ENCODE data around the gene CEP41. TPM values are rescaled to one million over a fixed set of nuclear protein-coding genes. Genes with fewer than 3 reads are reported as not detected.

CEP41 gene
- total RNA-seq, 4 donors from 2014 or later, result 3.1 to 10.7 (median 7.9) TPM

DNA sequence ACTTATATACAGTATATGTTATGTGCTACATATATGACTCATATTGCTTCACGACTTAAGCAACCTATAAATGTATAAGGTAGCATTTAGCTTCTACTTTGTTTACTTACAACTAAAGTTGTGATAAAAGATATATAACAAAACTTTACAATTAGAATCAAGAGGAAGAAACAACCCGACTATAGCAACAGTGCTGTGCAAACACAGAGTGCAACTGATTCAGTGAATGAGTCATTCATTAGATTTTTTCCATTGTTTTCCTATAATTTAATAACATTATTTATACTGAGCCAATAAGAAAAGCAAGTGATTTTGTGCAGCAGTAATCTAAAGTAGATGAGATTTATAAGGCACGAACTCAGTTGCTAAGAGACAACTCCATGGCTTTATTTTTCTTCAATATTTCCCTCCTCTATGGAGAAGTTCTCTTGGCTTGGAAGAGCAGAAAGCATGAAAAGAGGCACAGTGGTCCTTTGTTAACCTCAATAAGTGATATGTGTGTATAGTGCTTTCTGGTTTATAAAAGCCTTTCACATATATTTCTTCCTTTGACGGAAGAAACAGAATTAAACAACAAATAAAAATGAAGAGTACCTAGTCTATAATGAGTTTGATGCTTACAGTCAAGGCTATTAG, 19.8 kb downstream of the CEP41 start:
- Histone ChIP-seq H3K36me3 (no peaks in the 10 kb centered on the region), H3K27ac (no peak overlapping the region), H3K9me3 (no peaks in the 10 kb centered on the region), H3K27me3 (no peaks in the 10 kb centered on the region), H3K4me3 (replicated peaks in 1 of 3) (no peak overlapping the region), H3K4me1 (no peaks in the 10 kb centered on the region)
- intact Hi-C loops (cut with DNase I), result no loop called here
- WGBS, 2 donors, result 80 to 85% methylated on average over 4 of the region's 4 CpGs
- DNase-seq, result no peak
- TF ChIP-seq, protein P1, sequence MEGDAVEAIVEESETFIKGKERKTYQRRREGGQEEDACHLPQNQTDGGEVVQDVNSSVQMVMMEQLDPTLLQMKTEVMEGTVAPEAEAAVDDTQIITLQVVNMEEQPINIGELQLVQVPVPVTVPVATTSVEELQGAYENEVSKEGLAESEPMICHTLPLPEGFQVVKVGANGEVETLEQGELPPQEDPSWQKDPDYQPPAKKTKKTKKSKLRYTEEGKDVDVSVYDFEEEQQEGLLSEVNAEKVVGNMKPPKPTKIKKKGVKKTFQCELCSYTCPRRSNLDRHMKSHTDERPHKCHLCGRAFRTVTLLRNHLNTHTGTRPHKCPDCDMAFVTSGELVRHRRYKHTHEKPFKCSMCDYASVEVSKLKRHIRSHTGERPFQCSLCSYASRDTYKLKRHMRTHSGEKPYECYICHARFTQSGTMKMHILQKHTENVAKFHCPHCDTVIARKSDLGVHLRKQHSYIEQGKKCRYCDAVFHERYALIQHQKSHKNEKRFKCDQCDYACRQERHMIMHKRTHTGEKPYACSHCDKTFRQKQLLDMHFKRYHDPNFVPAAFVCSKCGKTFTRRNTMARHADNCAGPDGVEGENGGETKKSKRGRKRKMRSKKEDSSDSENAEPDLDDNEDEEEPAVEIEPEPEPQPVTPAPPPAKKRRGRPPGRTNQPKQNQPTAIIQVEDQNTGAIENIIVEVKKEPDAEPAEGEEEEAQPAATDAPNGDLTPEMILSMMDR (IDR thresholded peaks at IDR 0.05), result no peak
- TF ChIP-seq POLR2A (IDR thresholded peaks at IDR 0.05), result no peak

DNA sequence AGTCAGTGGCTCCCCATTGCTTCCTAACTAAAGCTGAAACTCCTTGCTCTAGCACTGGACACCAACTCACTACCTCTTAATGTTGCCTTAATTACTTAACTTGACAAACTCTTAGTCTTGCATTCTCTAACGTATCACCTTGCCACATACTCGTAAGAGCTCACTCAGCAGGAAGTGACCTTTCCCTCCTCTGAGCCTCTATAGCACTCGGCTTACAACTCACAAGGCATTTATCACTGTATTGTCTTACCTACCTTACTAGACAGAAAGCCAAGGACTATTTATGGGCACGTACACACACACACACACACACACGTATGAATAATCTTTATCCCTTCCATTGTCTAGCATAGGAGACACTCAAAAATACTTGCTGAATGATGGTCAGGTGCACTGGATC, 21.2 kb downstream of the CEP41 start:
- Histone ChIP-seq H3K9me3 (no peaks in the 10 kb centered on the region), H3K27ac (no peak overlapping the region), H3K4me3 (replicated peaks in 1 of 3) (no peak overlapping the region), H3K36me3 (no peaks in the 10 kb centered on the region), H3K4me1 (no peaks in the 10 kb centered on the region), H3K27me3 (no peaks in the 10 kb centered on the region)
- DNase-seq, result no peak
- no peak for TF ChIP-seq POLR2A (IDR thresholded peaks at IDR 0.05)
- TF ChIP-seq, protein P1 (IDR thresholded peaks at IDR 0.05), result no peak
- intact Hi-C loops (cut with DNase I), result no loop called here
- 88 to 93% methylated on average over 5 of the region's 5 CpGs for WGBS, 2 donors

DNA sequence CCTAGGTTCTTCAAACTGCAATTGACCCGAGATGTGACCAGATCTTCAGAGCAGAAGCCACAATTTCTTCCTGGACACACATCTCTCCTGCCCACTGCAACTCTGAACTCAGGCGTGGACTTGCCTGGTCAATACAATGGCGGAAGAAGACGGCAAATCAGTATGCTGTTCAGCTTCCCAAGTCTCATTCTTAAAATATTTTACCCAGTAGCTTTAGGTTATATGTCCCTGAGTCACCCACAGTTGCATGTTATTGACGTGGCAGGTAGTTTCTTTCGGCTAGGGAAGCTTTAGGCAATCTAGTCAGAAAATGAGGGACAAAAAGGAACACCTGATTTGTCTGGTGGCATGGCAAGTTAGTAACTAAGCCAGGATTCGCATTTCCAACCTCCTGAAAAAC, 22.5 kb downstream of the CEP41 start:
- Histone ChIP-seq H3K4me3 (replicated peaks in 1 of 3) (no peak overlapping the region), H3K27ac (no peak overlapping the region), H3K4me1 (no peaks in the 10 kb centered on the region), H3K9me3 (no peaks in the 10 kb centered on the region), H3K36me3 (no peaks in the 10 kb centered on the region), H3K27me3 (no peaks in the 10 kb centered on the region)
- no peak for DNase-seq
- intact Hi-C loops (cut with DNase I), result no loop called here
- WGBS, 2 donors, result 96 to 97% methylated on average over 7 of the region's 7 CpGs
- no peak for TF ChIP-seq POLR2A (IDR thresholded peaks at IDR 0.05)
- TF ChIP-seq, protein P1 (IDR thresholded peaks at IDR 0.05), result no peak

DNA sequence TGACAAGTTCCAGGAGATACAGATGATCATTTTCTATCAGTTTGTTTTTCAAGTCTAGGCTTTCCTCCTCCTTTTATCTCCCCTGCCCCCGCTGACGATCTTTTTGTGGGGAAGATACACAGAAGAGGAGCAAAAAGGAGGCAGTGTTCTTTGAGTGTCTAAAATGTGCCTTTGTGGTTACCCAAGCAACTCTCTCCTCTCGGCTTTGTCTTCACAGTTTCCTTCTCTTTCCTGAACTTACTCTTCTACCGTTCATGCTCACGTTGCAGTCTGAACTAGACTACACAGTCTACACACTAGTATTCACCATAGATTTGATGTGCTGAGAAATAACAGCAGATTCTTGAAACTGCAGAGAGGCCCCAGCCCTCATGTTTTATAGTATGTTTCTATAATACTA, 23.6 kb downstream of the CEP41 start:
- intact Hi-C loops (cut with DNase I), result no loop called here
- WGBS, 2 donors, result 75 to 81% methylated on average over 5 of the region's 5 CpGs
- H3K4me1 ChIP-seq, result no peaks in the 10 kb centered on the region
- H3K9me3 ChIP-seq, result no peaks in the 10 kb centered on the region
- DNase-seq, result no peak
- H3K27ac ChIP-seq, result no peak overlapping the region
- no peaks in the 10 kb centered on the region for H3K36me3 ChIP-seq
- no peak overlapping the region for H3K4me3 ChIP-seq (replicated peaks in 1 of 3)
- H3K27me3 ChIP-seq, result no peaks in the 10 kb centered on the region
- TF ChIP-seq, protein P1 (IDR thresholded peaks at IDR 0.05), result no peak
- TF ChIP-seq POLR2A (IDR thresholded peaks at IDR 0.05), result no peak

DNA sequence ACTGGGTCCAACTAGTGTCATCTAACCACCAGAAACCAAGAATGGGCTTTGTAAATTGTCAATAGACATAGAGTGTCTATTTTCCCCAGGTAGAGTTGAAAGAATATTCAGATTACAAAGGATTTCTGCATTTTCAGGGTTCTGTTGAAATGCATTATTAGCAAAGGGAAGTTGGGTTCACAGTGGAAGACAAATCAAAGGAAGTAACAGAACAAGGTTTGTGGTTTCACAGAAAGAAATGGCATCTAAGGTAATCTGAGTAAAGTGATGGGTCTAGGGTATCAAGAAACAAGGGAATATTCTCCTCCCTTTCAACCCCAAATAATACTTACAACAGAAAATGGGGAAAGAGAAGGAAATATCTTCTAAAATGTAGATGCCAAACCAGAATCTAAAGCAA, 25.8 kb downstream of the CEP41 start:
- H3K4me3 ChIP-seq (replicated peaks in 1 of 3), result no peak overlapping the region

More for the DNA sequence above, 25.8 kb downstream of the CEP41 start:
- intact Hi-C loops (cut with DNase I), result no loop called here
- DNase-seq, result no peak
- Histone ChIP-seq H3K36me3 (no peaks in the 10 kb centered on the region), H3K27me3 (no peaks in the 10 kb centered on the region), H3K4me1 (no peaks in the 10 kb centered on the region), H3K9me3 (no peaks in the 10 kb centered on the region), H3K27ac (no peak overlapping the region)
- TF ChIP-seq, protein P1 (IDR thresholded peaks at IDR 0.05), result no peak
- TF ChIP-seq POLR2A (IDR thresholded peaks at IDR 0.05), result no peak
